HG02678 (cell line): ENCODE data around the gene RPS26.
"Not testable (repeated sequence)": the region's sequence is repeated elsewhere in the genome, so short reads cannot be mapped to it uniquely, and the experiment has no call there.

Experiments
- ATAC-seq: cut with Tn5 transposase; IDR thresholded peaks from one replicate; pipeline ENCODE4 v1.9.1; 2021; ENCODE audit warnings: mild to moderate bottlenecking, moderate library complexity; ENCODE audit not compliant: unreplicated experiment

Gene RPS26

DNA sequence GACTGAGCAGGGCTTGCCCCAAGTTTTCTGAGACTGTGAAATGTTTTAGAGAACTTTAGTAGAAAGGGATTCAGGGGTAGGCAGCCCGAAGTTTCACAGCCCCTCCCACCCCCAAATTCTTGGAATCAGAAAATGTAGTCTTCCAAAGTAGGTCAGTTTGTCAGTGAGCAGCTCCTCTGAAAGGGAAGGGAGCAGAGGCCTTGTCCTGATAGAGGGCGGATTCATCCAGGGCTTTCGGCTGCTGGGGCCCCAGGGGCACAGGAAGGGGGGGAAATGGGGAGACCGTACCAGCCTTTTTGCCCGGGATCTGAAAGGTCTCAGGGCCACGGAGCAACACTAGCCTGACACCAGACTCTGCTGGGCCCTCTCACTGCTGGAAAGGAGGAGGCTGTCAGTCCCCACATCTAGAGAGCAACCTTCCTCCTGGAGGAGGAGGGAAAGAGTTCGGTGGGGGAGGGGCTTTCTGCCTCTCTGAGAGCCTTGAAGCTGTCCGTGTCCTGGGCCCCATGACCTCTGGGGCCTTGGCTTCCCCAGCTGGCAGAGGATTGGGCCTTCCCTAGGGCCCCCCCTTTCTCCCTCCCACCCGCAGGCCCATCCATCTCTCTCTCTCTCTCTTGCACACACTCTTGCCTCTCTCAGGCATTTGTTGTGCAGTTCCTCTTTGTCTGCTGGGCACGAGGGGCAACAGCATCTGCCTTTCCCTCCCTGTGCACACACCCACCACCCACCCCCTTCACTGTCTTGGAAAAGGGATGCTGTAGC, 21.1 kb upstream of the RPS26 start, which contains the start of gene IKZF4:
IKZF4 (plus strand) TSS at position 621 of the 762 bp plus-strand sequence. CDS start 451 bp downstream, outside the sequence.
- ATAC-seq = no peak

DNA sequence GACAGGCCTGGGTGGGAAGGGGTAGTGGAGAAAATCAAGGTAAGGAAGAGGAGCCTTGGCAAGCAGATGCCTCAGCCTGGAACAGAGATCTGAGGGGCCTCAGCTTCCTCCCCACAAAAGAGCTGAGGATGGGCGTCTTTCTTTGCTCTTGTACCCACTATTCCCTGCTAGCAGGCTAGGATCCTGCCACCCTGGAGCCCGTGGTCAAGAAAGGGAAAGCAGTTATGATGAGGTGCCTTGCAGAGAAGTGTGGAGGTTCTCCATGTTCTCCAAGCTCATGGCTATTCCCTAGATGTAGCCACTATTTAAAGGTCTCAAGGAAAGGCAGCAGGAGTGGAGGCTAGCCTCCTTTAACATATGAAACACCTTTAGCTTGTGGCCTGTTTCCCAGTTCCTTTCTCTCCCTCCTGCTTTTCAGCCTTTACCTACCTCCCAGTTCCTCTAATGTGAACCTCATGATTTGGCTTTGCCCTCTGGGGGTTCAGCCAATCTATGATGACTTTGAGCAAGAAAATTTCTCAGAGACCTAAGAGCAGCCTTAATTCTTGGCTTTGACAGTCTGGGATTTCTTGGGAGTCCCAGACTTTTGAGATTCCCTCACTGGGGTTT, 19.7 kb upstream of the RPS26 start:
- ATAC-seq = no peak

DNA sequence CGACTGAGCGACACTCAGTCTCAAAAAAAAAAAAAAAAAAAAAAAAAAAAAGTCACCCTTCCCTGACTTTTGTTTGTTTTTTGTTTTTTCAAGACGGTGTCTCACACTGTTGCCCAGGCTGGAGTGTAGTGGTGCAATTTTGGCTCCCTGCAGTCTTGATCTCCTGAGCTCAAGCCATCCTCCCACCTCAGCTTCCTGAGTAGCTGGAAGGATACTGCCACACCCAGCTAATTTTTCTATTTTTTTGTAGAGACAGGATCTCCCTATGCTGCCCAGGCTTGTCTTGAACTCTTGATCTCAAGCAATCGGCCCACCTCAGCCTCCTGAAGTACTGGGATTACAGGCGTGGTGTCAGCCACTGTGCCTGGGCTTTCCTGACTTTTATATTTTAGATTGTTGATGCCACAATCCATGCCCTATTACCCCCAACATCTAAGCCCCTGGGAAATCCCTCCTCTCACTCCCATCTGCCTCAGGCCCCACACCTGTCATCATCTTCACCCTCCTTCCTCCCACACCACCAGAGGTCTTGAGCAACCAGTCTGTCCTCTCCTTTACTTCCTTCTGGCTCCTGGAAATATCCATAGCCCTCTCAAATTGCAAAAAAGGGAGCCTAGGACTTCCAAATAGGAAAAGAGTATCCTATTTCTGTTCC, 13.1 kb upstream of the RPS26 start:
- no peak for ATAC-seq

DNA sequence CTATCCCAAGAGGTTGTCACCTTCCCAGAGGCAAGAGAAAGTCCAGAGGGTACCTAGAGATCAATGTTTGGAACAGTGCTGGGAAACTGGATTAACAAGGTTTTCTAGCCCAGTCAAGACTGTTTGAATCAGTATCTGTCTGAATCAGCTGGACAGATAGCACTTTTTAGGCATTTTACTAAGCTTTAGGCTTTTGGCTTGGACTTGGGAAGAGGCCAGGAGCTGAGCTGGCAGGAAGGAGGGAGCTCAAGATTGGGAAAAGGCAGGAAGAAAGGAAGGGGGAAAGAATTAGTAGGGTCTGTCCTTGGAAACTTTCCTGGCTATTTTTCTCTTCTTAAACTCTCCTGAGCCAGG, 12.6 kb upstream of the RPS26 start:
- no peak for ATAC-seq

DNA sequence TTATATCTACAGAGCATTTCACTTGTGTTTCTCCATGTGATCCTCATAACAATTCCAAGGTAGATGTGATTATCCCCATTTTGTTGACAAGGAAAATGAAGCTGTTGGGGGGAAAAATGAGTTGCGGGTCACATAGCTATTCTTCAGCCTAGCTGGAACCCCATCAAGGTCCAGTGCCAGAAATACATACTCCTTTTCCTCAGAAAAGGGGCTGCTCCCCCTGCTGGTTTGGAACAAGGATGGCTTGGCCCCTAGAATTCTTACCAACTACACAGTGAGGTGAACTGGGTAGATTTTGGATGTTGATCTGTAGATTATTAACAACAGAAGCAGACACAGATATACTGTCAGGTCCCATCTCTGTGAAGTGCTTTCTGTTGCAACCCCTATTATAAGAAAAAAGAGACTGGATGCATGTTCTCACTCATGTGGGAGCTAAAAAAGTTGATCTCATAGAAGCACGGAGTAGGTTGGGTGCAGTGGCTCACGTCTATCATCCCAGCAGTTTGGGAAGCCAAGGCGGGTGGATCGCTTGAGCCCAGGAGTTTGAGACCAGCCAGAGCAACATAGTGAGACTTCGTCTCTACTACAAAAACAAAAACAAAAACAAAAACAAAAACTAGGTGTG, 11.9 kb upstream of the RPS26 start:
- ATAC-seq = no peak

DNA sequence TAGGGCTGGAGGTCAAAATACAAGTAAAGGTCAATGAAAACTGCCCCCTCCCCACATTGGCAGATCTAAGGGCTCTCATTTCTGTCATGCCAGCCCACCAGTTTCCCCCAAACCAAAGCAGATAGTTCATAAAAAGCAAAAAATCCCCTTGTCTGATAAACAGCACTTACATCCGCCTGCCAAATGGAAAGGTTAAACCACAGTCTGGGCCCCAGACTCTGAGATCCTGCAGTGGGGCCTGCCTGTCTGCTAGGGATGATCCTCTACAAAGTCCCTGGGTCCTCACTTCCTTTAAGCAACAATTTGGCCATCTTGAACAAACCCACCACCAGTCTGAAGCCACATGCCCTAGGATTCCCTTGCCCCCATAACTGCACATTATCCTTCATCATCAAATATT, 9.7 kb upstream of the RPS26 start:
- ATAC-seq = no peak

DNA sequence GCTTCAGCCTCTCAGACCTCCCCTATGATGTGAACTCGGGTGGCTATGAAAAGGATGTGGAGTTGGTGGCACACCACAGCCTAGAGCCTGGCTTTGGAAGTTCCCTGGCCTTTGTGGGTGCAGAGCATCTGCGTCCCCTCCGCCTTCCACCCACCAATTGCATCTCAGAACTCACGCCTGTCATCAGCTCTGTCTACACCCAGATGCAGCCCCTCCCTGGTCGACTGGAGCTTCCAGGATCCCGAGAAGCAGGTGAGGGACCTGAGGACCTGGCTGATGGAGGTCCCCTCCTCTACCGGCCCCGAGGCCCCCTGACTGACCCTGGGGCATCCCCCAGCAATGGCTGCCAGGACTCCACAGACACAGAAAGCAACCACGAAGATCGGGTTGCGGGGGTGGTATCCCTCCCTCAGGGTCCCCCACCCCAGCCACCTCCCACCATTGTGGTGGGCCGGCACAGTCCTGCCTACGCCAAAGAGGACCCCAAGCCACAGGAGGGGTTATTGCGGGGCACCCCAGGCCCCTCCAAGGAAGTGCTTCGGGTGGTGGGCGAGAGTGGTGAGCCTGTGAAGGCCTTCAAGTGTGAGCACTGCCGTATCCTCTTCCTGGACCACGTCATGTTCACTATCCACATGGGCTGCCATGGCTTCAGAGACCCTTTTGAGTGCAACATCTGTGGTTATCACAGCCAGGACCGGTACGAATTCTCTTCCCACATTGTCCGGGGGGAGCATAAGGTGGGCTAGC, 7.0 kb upstream of the RPS26 start:
- no peak for ATAC-seq

DNA sequence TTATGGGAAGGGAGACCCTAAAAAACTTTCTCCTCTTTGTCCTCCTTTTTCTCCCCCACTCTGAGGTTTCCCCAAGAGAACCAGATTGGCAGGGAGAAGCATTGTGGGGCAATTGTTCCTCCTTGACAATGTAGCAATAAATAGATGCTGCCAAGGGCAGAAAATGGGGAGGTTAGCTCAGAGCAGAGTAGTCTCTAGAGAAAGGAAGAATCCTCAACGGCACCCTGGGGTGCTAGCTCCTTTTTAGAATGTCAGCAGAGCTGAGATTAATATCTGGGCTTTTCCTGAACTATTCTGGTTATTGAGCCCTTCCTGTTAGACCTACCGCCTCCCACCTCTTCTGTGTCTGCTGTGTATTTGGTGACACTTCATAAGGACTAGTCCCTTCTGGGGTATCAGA, 4.6 kb upstream of the RPS26 start:
- ATAC-seq = no peak

DNA sequence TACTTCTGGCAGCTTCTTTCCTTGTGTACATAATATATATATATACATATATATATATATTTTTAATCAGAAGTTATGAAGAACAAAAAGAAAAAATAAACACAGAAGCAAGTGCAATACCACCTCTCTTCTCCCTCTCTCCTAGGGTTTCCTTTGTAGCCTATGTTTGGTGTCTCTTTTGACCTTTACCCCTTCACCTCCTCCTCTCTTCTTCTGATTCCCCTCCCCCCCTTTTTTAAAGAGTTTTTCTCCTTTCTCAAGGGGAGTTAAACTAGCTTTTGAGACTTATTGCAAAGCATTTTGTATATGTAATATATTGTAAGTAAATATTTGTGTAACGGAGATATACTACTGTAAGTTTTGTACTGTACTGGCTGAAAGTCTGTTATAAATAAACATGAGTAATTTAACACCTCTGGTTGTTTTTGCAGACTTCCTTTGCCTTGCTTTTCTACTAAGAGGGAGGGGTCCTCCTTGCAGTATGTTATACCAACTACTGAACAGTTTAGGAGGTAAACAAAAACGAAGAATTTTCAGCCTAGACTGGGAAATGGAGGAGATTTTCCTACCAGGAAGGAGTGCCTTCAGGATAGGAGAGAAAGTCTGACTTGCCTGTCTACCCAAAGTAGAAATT, 3.6 kb upstream of the RPS26 start:
- no peak for ATAC-seq

DNA sequence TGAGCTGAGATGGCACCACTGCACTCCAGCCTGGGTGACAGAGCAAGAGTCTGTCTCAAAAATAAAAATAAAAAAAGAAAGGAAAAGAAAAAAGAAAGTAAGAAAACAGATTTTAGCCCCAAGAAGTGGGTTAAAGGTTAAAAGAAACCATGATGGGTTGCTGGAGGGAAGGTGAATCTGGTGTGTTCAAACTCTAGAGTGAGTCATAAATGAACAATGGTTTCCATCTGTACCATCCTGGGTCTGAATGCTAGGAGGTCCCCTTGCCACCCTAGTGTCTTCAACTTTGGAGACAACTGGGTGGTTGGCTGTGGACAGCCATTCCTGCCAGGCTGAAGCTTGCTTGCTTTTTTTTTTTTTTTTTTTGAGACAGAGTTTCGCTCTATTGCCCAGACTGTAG, 1.6 kb upstream of the RPS26 start:
- no peak for ATAC-seq

DNA sequence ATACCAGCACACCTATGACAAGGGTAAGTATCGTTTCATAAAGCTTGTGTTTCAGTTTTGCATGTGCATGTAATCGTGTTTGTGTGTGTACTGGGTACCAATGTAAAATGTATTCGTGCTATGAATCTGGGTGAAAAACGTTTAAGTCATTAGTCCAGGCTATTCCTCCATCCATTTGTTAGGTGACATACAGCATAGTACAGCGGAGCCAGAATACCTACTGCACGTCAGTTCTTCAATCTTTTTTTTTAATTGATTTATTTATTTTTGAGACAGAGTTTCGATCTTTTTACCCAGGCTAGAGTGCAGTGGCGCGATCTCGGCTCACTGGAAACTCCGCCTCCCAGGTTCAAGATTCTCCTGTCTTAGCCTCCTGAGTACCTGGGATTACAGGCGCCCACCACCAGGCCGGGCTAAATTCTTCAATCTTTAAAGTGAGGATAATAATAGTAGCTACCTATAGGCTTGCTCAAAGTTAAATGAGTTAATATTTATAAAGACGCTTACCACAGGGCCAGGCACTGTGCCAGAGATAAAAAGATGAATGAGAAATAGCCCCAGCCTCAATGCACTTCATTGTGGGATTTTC, 661 bp upstream of the RPS26 start:
- no peak for ATAC-seq

DNA sequence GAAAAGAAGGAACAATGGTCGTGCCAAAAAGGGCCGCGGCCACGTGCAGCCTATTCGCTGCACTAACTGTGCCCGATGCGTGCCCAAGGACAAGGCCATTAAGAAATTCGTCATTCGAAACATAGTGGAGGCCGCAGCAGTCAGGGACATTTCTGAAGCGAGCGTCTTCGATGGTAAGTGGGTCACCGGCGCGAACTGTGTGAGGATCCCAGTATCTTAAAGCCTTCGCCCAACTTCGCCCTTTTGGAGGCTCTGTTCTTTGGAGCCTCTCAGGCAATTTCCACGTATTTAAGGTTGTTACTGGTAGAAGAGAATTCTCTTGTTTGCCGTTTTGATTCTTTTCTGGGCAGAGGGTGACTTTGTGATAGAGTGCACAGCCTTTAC, 704 bp downstream of the RPS26 start:
- ATAC-seq = not testable (repeated sequence)

DNA sequence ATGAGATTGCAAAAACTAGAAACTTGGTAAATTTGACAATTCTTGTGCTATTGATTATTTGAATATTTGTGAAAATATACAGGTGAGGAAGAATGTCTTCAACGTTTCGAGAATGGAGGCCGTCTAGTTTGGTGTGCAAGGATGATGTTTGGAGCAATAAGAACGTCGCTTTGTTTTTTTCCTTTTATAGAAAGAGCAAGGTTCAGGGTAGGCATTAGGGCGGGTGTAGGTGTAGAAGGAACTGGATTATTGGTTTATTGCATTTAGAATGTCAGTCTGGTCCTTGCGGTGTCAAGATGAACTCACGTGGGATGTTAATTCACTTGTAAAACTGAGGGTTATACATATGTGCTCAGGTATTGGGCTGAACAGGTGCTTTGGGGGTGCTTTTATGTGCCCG, 1.1 kb downstream of the RPS26 start:
- ATAC-seq = no peak

DNA sequence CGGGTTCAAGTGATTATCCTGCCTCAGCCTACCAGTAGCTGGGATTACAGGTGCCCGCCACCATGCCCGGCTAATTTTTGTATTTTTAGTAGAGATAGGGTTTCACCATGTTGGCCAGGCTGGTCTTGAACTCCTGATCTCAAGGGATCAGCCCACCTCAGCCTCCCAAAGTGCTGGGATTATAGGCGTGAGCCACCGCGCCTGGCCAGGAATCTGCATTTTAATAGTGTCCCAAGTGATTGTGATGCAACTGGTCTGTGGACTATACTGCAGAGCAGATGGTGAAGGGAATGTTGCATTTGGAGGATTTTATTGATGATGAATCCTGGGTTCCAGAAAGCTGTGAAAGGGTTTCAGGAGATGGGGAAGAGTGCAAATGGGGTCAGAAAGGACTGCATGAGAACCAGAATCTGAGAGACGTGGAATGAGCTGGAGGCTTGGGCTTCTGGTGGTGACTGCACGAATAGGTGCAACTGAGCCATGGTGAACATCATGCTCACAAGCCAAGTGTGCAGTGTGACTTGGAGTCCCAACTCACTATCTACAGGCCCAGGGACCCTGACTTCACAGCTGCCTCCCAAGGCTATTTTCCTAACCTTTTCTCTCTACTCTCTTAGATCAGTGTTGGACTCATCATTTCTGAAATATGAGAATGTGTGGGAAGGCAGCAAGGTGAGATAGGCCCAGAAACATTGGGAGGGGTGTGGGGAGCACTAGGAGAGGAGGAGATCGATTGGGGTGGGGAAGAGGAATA, 4.5 kb downstream of the RPS26 start:
- ATAC-seq = no peak

DNA sequence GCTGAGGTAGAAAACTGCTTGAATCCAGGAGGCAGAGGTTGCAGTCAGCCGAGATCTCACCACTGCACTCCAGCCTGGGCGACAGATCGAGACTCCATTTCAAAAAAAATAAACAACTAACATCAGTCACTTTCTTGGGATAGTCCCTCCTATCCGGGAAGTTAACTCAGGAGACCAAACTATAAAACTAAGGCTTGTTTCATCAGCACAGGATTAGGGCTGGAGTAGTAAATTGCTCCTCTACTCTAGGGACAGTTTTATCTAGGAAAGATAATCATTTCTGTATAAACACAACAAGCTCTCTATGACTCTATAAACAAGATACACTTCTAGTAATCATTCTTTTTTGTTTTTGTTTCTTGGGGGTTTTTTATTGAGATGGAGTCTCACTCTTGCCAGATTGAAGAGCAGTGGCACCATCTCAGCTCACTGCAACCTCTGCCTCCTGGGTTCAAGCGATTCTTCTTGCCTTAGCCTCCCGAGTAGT, 11.7 kb downstream of the RPS26 start:
- no peak for ATAC-seq

DNA sequence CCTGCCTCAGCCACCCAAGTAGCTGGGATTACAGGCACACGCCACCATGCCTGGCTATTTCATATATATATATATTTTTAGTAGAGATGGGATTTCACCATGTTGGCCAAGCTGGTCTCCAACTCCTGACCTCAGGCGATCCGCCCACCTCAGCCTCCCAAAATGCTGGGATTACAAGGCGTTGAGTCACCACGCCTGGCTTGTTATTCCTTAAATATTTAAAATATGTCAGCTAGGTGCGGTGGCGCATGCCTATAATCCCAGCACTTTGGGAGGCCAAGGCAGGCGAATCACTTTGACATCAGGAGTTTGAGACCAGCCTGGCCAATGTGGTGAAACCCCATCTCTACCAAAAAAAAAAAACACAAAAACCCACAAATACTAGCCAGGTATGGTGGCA, 18.2 kb downstream of the RPS26 start:
- not testable (repeated sequence) for ATAC-seq

DNA sequence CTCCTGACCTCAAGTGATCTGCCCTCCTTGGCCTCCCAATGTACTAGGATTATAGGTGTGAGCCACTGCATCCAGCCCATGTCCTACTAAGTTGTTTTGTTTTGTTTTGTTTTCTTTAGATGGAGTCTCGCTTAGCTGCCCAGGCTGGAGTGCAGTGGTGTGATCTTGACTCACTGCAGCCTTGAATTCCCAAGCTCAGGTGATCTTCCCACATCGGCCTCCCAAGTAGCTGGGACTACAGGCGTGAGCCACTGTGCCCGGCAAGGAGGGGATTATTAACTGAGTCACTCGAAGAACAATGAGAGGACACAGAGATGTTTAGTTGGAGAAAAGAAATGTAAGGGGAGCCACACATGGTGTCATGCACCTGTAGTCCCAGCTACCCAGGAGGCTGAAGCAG, 20.3 kb downstream of the RPS26 start:
- no peak for ATAC-seq

DNA sequence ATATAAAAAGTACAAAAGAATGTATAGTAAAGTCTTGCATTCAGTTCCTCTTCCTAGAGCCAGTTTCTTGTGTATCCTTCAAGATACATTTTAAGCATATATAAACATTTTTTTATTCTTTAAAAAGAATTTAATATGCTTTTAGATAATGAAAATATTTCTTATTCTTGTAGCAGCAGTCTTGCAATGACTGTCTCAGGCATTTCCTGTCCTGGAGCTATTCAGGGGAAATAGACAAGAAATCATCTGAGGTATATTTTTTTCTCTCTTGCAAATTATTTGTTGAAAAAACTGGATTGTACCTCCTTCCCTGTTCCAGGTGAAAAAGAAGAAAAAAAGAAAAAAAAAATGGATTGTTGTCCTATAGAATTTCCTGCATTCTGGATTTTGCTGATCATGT, 21.3 kb downstream of the RPS26 start:
- ATAC-seq = no peak

DNA sequence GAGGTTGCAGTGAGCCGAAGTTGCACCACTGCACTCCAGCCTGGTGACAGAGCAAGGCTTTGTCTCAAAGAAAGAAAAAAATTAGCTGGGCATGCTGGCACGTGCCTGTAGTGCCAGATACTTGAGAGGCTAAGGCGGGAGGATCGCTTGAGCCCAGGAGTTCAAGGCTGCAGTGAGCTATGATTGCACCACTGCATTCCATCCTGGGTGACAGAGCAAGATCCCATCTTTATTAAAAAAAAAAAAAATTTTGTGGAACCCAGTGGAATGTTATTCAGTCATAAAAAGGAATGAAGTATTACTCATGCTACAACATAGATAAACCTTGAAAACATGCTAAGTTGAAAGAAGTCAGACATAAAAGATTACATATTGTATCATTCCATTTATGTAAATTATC, 29.9 kb downstream of the RPS26 start:
- ATAC-seq = no peak
